ENCODE data around the gene PPY. TPM values are rescaled to one million over a fixed set of nuclear protein-coding genes. Genes with fewer than 3 reads are reported as not detected.

The PPY gene
- total RNA-seq, 1 experiment from 2014 or later: not detected

DNA sequence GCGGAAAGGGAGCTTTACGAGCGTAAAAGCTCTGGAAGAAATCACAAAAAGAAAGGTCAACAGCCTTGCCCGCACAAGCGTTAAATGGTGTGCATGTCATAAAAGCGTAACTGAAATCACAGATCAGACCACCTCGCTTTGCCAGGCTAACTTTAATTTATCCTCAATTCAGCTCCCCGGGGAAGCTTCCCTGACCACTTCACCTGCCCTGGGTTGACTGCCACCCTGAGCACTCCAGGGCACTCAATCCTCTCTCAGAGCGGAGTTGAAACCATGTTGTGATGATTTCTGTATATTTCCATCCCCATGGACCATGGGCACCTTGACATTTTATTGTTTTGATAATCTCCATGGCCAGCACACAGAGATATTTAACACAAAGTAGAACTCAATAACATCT is 46.0 kb upstream of the PPY start:
- DNase-seq: no peak

More for the DNA sequence above, 46.0 kb upstream of the PPY start:
- Histone ChIP-seq H3K56ac (ENCODE audit: insufficient read length, low read depth, low read length) (no peak overlapping the region), H3K4me2 (ENCODE audit: insufficient read depth, insufficient read length, low read length) (no peak overlapping the region), H3K4me1 (ENCODE audit: insufficient read depth, low read length) (no peaks in the 10 kb centered on the region; the same call in 1 of the 2 replicates), H3K14ac (ENCODE audit: insufficient read depth, low read length) (no peak overlapping the region), H3K4ac (ENCODE audit: low read depth, low read length) (no peak overlapping the region), H2AK5ac (ENCODE audit: insufficient read length, low read length) (no peak overlapping the region), H3K9ac (ENCODE audit: extremely low read depth, insufficient read length, low read length) (no peak overlapping the region), H3K23ac (ENCODE audit: insufficient read length, low read depth, low read length) (no peak overlapping the region), H2BK20ac (ENCODE audit: low read depth, low read length, poor library complexity, severe bottlenecking) (no peak overlapping the region), H4K5ac (ENCODE audit: insufficient read length, low read depth, low read length) (no peak overlapping the region), H2BK5ac (ENCODE audit: insufficient read length, low read length) (no peak overlapping the region), H4K91ac (ENCODE audit: insufficient read length, low read depth, low read length) (no peak overlapping the region), H2BK12ac (ENCODE audit: insufficient read length, low read depth, low read length) (no peak overlapping the region), H2BK15ac (ENCODE audit: low read depth, low read length) (no peak overlapping the region), H3K9me3 (ENCODE audit: control insufficient read depth, low read depth, low read length) (no peaks in the 10 kb centered on the region), H2AFZ (ENCODE audit: low read length) (no peak overlapping the region), H3K27ac (ENCODE audit: insufficient read length, low read depth, low read length) (no peak overlapping the region), H3K79me1 (ENCODE audit: insufficient read depth, low read depth, low read length, poor library complexity, severe bottlenecking) (no peaks in the 10 kb centered on the region), H3T11ph (ENCODE audit: low read length) (no peak overlapping the region), H3K27me3 (ENCODE audit: insufficient read depth, low read length) (no peaks in the 10 kb centered on the region), H3K18ac (ENCODE audit: insufficient read length, low read depth, low read length) (no peak overlapping the region), H3K23me2 (ENCODE audit: insufficient read length, low read depth, low read length, poor library complexity, severe bottlenecking) (peaks cover 5% of the 10 kb centered on the region), H2BK120ac (ENCODE audit: low read depth, low read length, poor library complexity, severe bottlenecking) (no peak overlapping the region), H4K20me1 (ENCODE audit: control insufficient read depth, insufficient read depth, insufficient read length) (no peaks in the 10 kb centered on the region), H4K8ac (replicated peaks; ENCODE audit: insufficient read length, low read depth, low read length) (no peak overlapping the region), H3K79me2 (ENCODE audit: insufficient read depth, low read length) (no peaks in the 10 kb centered on the region)
- Mint-ChIP-seq H3K27me3 (ENCODE audit: low read depth) (peaks cover 12% of the 10 kb centered on the region), H3K9me3 (no peaks in the 10 kb centered on the region), H3K36me3 (ENCODE audit: insufficient read depth in 1 of 3, low read depth in 3 of 3) (no peaks in the 10 kb centered on the region; a peak in 1 of 7 replicates), H3K27ac (no peak overlapping the region), H3K4me1 (peaks cover 11 to 16% of the 10 kb centered on the region in 2 experiments), H3K4me3 (no peak overlapping the region; a peak in 1 of 5 replicates)
- TF ChIP-seq, protein P1, sequence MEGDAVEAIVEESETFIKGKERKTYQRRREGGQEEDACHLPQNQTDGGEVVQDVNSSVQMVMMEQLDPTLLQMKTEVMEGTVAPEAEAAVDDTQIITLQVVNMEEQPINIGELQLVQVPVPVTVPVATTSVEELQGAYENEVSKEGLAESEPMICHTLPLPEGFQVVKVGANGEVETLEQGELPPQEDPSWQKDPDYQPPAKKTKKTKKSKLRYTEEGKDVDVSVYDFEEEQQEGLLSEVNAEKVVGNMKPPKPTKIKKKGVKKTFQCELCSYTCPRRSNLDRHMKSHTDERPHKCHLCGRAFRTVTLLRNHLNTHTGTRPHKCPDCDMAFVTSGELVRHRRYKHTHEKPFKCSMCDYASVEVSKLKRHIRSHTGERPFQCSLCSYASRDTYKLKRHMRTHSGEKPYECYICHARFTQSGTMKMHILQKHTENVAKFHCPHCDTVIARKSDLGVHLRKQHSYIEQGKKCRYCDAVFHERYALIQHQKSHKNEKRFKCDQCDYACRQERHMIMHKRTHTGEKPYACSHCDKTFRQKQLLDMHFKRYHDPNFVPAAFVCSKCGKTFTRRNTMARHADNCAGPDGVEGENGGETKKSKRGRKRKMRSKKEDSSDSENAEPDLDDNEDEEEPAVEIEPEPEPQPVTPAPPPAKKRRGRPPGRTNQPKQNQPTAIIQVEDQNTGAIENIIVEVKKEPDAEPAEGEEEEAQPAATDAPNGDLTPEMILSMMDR (conservative IDR thresholded peaks at IDR 0.05): no peak
- no CpG with 5 or more reads among the region's 9 CpGs for WGBS (ENCODE audit: extremely low coverage, insufficient read length, low lambda C conversion rate)

Data from H9 (cell line).